ENCODE measurements around the gene APCDD1.

DNA sequence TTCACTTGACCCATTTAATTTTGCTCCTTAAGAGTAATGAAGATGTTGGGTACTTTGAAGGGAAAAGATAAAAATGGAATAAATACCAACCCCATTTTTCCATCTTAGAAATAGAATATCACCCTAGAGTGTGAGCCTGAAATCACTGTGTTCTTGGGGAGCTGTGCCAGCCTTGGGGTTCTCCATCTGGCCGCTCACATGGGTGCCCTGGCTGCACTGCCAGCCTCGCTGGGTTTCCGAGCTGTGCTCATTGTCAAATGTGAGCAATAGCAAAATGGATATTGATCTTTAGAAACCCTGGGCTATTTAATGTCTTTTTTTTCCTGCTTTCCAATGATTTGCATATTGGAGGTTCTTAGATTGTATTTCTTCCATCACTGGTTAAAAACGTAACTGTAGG lies 9.3 kb downstream of the APCDD1 start:
- TF ChIP-seq ARNTL (CRISPR knock-in tag; IDR thresholded peaks at IDR 0.05; ENCODE audit: borderline replicate concordance, low read depth) (no peak), ZNF70 (CRISPR knock-in tag; IDR thresholded peaks at IDR 0.05) (no peak), BACH2 (CRISPR knock-in tag; IDR thresholded peaks at IDR 0.05; ENCODE audit: borderline replicate concordance) (no peak), ESRRG (CRISPR knock-in tag; IDR thresholded peaks at IDR 0.05) (no peak), ZFP3 (CRISPR knock-in tag; IDR thresholded peaks at IDR 0.05) (no peak), ZFP30 (CRISPR knock-in tag; IDR thresholded peaks at IDR 0.05) (no peak), PPARA (CRISPR knock-in tag; IDR thresholded peaks at IDR 0.05; ENCODE audit: borderline replicate concordance) (no peak)
- TF ChIP-seq, protein P1, sequence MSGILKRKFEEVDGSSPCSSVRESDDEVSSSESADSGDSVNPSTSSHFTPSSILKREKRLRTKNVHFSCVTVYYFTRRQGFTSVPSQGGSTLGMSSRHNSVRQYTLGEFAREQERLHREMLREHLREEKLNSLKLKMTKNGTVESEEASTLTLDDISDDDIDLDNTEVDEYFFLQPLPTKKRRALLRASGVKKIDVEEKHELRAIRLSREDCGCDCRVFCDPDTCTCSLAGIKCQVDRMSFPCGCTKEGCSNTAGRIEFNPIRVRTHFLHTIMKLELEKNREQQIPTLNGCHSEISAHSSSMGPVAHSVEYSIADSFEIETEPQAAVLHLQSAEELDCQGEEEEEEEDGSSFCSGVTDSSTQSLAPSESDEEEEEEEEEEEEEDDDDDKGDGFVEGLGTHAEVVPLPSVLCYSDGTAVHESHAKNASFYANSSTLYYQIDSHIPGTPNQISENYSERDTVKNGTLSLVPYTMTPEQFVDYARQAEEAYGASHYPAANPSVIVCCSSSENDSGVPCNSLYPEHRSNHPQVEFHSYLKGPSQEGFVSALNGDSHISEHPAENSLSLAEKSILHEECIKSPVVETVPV (CRISPR knock-in tag; IDR thresholded peaks at IDR 0.05): no peak
- TF ChIP-seq, protein P2, sequence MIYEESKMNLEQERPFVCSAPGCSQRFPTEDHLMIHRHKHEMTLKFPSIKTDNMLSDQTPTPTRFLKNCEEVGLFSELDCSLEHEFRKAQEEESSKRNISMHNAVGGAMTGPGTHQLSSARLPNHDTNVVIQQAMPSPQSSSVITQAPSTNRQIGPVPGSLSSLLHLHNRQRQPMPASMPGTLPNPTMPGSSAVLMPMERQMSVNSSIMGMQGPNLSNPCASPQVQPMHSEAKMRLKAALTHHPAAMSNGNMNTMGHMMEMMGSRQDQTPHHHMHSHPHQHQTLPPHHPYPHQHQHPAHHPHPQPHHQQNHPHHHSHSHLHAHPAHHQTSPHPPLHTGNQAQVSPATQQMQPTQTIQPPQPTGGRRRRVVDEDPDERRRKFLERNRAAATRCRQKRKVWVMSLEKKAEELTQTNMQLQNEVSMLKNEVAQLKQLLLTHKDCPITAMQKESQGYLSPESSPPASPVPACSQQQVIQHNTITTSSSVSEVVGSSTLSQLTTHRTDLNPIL (CRISPR knock-in tag; IDR thresholded peaks at IDR 0.05; ENCODE audit: low read depth): no peak
- TF ChIP-seq, protein P3, sequence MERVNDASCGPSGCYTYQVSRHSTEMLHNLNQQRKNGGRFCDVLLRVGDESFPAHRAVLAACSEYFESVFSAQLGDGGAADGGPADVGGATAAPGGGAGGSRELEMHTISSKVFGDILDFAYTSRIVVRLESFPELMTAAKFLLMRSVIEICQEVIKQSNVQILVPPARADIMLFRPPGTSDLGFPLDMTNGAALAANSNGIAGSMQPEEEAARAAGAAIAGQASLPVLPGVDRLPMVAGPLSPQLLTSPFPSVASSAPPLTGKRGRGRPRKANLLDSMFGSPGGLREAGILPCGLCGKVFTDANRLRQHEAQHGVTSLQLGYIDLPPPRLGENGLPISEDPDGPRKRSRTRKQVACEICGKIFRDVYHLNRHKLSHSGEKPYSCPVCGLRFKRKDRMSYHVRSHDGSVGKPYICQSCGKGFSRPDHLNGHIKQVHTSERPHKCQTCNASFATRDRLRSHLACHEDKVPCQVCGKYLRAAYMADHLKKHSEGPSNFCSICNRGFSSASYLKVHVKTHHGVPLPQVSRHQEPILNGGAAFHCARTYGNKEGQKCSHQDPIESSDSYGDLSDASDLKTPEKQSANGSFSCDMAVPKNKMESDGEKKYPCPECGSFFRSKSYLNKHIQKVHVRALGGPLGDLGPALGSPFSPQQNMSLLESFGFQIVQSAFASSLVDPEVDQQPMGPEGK (CRISPR knock-in tag; IDR thresholded peaks at IDR 0.05; ENCODE audit: borderline replicate concordance): no peak

All from SK-N-SH treated with all-trans-retinoic acid at 6 μM for 48 hours (cell line).